Tibial artery (tissue), 4 donors: ENCODE measurements around the gene SPINK1.

Experiments used
- DNase-seq, 2 donors: peaks; one replicate each; pipeline ENCODE4 v3.0.0-alpha.2; 2019
- H3K27ac ChIP-seq, 2 donors: fragments of 200-600 bp; sonication (generic) in 1 of 2; 1 replicate in 1 of 2; 2 replicates in 1 of 2; pipeline ENCODE4 v1.5.1; 2018 to 2019; ENCODE audit warnings: mild to moderate bottlenecking in 1 of 2
- H3K27me3 ChIP-seq, 2 donors: fragments of 200-600 bp; sonication (generic) in 1 of 2; one replicate each; pipeline versions ENCODE4 v1.5.1 to v1.6.0; 2016 to 2019
- H3K36me3 ChIP-seq, 3 donors: fragments of 200-600 bp; sonication (generic) in 2 of 3; one replicate each; pipeline ENCODE4 v1.5.1; 2016 to 2019; ENCODE audit warnings: mild to moderate bottlenecking in 2 of 3
- H3K4me1 ChIP-seq, 4 donors: fragments of 200-600 bp; sonication (generic) in 2 of 4; 1 replicate in 3 of 4; 2 replicates in 1 of 4; pipeline ENCODE4 v1.5.1; 2016 to 2019
- H3K4me3 ChIP-seq, 2 donors: fragments of 200-600 bp; sonication (generic) in 1 of 2; 1 replicate in 1 of 2; 2 replicates in 1 of 2; pipeline ENCODE4 v1.5.1; 2018 to 2019; ENCODE audit warnings: mild to moderate bottlenecking in 2 of 2
- H3K9me3 ChIP-seq, 3 donors: fragments of 200-600 bp; sonication (generic) in 1 of 3; one replicate each; pipeline ENCODE4 v1.5.1; 2016 to 2019
- intact Hi-C: fragments of 100-400 bp; cut with DNase I; formaldehyde crosslinking; loops from one replicate; pipeline ENCODE4 v1.15.0; 2023; ENCODE audit warnings: low total_unique reads
- TF ChIP-seq, protein P1 (sequence below), 2 experiments: fragments of 200-600 bp in 1 of 2; fragments of 450-650 bp in 1 of 2; IDR thresholded peaks; one replicate each; pipeline ENCODE4 v1.5.1; 2017 to 2019; ENCODE audit warnings: antibody characterized with exemption in 2 of 2, mild to moderate bottlenecking in 1 of 2, moderate library complexity in 1 of 2

Gene SPINK1

DNA sequence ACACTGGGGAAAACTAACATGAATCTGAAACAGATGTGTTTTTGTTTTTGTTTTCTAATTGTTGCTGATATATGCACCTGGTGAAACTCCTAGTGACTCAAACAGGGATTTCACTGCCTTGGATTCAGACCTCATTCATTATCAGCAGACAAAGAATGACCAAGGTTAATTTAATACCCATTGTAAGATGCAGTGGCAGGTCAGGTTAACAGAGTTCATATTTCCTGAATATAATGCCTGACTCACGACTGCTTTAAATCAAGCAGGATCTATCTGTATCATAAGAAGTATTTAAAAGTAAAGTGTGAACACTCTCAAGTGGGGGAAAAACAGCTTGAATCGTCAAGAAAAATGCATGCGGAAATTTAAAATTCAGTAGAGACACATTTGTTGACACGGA lies 54.5 kb downstream of the SPINK1 start:
- Histone ChIP-seq H3K4me1 (peaks cover 0 to under 1% (median 0%) of the 10 kb centered on the region in 4 donors), H3K27me3 (no peaks in the 10 kb centered on the region), H3K36me3 (no peaks in the 10 kb centered on the region), H3K9me3 (no peaks in the 10 kb centered on the region), H3K27ac (no peak overlapping the region), H3K4me3 (no peak overlapping the region)
- intact Hi-C loops = no loop called here
- TF ChIP-seq, protein P1, sequence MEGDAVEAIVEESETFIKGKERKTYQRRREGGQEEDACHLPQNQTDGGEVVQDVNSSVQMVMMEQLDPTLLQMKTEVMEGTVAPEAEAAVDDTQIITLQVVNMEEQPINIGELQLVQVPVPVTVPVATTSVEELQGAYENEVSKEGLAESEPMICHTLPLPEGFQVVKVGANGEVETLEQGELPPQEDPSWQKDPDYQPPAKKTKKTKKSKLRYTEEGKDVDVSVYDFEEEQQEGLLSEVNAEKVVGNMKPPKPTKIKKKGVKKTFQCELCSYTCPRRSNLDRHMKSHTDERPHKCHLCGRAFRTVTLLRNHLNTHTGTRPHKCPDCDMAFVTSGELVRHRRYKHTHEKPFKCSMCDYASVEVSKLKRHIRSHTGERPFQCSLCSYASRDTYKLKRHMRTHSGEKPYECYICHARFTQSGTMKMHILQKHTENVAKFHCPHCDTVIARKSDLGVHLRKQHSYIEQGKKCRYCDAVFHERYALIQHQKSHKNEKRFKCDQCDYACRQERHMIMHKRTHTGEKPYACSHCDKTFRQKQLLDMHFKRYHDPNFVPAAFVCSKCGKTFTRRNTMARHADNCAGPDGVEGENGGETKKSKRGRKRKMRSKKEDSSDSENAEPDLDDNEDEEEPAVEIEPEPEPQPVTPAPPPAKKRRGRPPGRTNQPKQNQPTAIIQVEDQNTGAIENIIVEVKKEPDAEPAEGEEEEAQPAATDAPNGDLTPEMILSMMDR (IDR thresholded peaks at IDR 0.05) = no peak
- DNase-seq = no peak
